ENCODE measurements around the gene ZBTB43.

DNA sequence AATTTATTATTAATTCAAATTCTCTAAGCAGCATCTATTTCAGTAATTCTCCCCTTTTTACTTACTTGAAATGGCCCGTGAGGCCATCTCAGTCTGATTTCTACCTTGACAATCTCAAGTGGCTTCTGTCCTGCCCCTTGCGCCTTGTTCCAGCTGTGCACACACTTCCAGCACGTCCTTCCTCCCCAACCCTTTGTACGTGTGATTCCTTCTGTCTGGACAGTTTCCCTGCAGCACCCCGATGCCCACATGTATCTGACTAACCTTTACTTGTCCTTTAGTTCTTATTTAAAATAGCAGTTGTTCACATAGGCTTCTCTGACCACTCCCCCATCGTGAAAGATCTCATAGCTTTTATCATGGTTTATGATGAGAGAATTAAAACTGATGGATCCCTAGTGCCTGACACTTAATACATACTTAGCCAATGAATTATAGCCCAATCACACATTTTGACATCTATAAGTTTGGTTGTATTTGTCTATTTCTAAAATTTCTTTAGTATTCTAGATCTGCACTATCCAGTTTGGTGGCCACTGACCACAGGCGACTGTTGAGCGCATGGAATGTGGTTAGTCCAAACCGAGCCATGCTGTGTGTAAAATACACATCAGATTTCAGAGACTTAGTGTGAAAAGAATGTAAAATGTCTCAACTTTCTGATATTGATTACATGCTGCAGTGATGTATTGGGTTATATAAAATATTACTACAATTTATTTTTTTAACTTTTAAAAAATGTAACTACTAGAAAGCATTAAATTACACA, 69.9 kb downstream of the ZBTB43 start:
- TF ChIP-seq, protein P1, sequence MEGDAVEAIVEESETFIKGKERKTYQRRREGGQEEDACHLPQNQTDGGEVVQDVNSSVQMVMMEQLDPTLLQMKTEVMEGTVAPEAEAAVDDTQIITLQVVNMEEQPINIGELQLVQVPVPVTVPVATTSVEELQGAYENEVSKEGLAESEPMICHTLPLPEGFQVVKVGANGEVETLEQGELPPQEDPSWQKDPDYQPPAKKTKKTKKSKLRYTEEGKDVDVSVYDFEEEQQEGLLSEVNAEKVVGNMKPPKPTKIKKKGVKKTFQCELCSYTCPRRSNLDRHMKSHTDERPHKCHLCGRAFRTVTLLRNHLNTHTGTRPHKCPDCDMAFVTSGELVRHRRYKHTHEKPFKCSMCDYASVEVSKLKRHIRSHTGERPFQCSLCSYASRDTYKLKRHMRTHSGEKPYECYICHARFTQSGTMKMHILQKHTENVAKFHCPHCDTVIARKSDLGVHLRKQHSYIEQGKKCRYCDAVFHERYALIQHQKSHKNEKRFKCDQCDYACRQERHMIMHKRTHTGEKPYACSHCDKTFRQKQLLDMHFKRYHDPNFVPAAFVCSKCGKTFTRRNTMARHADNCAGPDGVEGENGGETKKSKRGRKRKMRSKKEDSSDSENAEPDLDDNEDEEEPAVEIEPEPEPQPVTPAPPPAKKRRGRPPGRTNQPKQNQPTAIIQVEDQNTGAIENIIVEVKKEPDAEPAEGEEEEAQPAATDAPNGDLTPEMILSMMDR (IDR thresholded peaks at IDR 0.05) = no peak
- TF ChIP-seq ZFX (IDR thresholded peaks at IDR 0.05; ENCODE audit: borderline replicate concordance) = no peak
